GM20000 (cell line): Measurements from ENCODE around the gene ALG14.
"Not testable (repeated sequence)": the region's sequence is repeated elsewhere in the genome, so short reads cannot be mapped to it uniquely, and the experiment has no call there.

Experiments used
- DNase-seq: peaks from one replicate; pipeline ENCODE4 v3.0.0; 2012; ENCODE audit warnings: low spot score
- TF ChIP-seq, protein P1 (sequence below): IDR thresholded peaks from 2 replicates; pipeline ENCODE4 v1.5.1; 2012; ENCODE audit warnings: mild to moderate bottlenecking, control low read depth; ENCODE audit errors: extremely low read depth, missing control alignments

Gene ALG14

DNA sequence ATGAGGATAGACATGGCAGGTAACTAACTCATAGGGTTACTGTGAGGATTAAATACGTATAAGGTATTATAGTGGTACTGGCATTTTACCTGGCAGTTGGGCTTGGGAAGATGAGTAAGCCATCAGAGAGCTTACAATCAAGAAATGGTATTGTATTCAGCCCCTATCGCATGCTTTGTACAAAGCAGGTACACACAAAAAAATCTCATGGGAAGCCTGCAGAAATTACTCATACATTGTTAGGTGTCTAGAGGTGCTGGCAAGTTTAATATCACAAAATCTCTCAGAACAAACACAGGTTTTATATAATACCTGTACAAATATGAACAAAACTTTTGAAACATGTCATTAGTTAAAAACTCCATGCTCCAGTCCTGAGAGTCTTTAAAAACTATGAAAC, 74.0 kb downstream of the ALG14 start:
- DNase-seq, result no peak
- TF ChIP-seq, protein P1, sequence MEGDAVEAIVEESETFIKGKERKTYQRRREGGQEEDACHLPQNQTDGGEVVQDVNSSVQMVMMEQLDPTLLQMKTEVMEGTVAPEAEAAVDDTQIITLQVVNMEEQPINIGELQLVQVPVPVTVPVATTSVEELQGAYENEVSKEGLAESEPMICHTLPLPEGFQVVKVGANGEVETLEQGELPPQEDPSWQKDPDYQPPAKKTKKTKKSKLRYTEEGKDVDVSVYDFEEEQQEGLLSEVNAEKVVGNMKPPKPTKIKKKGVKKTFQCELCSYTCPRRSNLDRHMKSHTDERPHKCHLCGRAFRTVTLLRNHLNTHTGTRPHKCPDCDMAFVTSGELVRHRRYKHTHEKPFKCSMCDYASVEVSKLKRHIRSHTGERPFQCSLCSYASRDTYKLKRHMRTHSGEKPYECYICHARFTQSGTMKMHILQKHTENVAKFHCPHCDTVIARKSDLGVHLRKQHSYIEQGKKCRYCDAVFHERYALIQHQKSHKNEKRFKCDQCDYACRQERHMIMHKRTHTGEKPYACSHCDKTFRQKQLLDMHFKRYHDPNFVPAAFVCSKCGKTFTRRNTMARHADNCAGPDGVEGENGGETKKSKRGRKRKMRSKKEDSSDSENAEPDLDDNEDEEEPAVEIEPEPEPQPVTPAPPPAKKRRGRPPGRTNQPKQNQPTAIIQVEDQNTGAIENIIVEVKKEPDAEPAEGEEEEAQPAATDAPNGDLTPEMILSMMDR, result no peak

DNA sequence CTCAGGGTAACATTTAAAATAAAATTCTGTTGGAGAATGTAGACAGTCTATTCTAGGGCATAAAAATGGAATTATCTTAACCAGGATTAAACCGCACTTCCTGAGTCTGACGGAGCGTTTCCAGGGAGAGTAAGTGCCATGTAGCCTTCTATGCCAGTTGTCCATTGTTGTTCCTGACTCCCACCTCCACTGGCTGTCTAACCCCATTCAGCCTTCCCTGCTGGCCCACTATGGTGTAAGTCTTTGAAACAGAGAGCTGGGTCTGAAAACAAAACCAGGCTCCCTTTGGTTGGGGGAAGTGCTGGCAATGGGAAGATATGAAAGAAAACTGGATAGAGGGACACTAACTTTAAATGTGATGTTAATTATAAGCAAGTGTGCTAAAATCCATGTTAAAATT, 74.6 kb downstream of the ALG14 start:
- TF ChIP-seq, protein P1, result no peak
- no peak for DNase-seq

DNA sequence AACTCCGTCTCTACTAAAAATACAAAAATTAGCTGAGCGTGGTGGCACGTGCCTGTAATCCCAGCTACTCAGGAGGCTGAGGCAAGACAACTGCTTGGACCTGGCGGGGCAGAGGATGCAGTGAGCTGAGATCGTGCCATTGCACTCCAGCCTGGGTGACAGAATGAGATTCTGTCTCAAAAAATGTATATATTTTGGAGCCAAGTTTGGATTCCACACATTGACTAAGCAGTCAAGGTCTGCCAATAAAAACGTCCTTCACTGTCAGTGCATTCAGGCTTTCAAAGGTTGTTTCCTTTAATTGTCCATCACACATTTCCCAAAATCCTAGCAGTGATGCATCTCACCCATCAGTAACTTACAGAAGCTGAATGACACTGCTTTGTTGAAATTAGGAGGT, 77.2 kb downstream of the ALG14 start:
- DNase-seq, result not testable (repeated sequence)

DNA sequence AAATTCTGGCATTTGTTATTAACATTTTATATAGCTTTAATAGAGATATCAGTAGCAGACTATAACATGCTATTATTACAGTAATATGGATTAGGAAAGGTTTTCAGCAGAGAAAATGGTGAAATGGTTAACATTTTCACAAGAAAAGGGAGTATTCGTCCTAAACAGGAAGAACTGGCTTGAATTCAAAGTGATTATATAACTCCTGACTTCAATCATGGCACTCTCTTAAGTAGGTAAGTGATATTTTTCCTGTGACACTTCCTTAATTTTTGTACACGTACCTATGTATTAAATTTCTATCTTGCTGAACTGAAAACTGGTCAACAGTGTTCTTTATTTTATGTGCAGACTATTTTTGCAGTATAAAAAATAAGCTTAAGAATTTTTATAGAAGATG, 77.9 kb downstream of the ALG14 start:
- TF ChIP-seq, protein P1, result no peak

DNA sequence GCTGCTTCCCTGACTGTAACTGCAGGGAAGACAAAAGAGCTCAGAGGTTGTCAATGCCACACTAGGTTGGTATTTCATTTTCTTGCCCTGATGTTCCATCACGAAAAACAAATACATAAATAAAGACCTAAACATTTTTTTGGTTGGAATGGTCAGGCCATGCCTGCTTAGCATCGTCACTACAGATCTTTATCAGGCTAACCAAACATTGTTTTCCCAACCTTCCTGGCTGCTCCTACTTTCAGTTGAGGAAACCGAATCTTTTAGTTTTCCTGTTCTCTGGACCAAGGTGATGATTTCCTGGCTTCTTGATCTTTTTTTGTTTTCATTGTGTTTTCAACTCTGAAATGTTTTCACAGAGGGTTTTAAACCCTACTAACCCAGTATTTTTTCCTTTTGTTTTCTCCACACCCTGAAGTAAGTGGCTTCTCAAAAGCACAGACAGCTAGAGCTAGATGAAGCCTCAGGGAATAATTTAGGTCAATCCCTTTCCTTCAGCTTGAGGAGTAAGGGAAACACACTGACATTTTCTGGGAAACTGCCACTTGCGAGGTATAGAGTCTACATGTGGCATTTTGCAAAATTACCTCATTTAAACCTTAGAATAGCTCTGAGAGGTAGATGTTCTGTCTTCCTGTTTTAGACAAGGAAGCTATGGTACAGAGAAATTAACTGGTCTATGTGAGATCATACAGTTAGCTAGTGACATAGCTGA, 78.7 kb downstream of the ALG14 start:
- DNase-seq, result no peak
- TF ChIP-seq, protein P1, result no peak

More for the DNA sequence above, 77.9 kb downstream of the ALG14 start:
- no peak for DNase-seq

DNA sequence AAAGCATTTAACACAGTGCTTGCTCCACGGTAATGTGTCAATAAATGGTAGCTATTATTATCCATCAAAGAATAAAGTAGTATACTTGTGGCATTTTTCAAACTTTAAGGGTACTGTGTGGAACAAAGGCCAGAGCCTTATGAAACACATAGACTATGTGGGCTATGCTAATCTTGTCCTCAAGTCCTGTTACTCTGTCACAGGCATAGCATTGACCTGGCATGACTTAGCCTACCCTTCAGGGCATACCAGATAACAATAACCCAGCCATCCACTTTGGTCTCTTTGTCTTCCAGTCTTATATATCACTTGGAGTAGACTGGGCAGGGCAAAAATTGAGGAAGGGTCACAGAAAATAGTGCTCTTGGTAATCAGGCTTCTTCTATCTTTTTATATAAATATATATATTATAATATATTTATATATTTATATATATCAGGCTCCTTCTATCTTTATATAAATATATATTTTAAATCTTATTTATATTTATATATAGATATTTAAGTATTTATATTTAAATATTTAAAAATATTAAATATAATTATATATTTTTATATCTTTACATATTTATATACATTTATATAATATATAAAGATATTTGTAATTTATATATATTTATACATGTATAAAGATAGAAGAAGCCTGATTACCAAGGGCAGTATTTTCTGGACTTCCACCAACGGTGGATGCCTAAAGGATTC, 79.7 kb downstream of the ALG14 start:
- TF ChIP-seq, protein P1, result no peak

DNA sequence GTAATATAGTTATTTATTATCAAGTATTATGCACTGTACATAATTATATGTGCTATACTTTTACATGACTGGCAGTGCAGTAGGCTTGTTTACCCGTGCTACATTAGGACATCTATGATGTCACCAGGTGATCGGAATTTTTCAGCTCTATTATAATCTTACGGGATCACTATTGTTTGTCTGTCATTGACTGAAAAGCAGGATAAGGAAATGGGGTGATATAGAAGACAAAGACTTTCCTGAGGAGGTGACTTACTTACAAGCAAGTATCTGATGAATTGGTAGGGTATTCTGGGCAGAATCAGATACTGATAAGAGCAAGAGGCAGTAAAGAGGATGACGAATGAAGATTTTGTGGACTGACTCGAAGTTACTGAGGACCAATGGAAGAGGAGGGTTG, 80.6 kb downstream of the ALG14 start:
- DNase-seq, result no peak
- TF ChIP-seq, protein P1, result no peak

More for the DNA sequence above, 79.7 kb downstream of the ALG14 start:
- DNase-seq, result no peak

DNA sequence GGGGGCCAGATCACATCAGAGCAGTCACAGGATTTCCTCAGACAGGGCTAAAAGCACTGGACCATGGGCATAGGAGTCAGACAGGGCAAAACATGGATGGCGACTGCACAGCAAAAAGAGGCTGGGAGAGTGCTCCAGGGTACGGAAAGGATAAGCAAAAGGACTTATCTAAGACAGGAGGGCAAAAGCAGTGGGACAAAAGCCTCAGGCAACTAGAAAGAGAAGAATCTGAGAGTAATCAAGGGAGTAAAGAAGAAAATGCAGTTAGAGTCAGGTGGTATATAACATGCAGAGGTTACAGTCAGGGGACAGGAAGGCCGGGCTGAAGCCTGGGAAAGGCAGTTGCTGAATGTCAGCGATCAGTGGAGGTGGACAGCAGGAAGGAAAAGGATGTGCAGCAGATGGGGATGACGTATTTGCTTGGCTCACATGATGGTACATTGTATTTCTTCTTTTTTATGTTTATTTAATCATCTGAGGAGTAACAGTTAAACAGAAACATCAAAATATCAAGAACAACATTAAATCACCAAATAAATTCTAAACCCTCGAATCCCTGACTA, 82.8 kb downstream of the ALG14 start:
- TF ChIP-seq, protein P1, result no peak

More for the DNA sequence above, 82.8 kb downstream of the ALG14 start:
- no peak for DNase-seq
